ENCODE data around the gene CALHM6.

DNA sequence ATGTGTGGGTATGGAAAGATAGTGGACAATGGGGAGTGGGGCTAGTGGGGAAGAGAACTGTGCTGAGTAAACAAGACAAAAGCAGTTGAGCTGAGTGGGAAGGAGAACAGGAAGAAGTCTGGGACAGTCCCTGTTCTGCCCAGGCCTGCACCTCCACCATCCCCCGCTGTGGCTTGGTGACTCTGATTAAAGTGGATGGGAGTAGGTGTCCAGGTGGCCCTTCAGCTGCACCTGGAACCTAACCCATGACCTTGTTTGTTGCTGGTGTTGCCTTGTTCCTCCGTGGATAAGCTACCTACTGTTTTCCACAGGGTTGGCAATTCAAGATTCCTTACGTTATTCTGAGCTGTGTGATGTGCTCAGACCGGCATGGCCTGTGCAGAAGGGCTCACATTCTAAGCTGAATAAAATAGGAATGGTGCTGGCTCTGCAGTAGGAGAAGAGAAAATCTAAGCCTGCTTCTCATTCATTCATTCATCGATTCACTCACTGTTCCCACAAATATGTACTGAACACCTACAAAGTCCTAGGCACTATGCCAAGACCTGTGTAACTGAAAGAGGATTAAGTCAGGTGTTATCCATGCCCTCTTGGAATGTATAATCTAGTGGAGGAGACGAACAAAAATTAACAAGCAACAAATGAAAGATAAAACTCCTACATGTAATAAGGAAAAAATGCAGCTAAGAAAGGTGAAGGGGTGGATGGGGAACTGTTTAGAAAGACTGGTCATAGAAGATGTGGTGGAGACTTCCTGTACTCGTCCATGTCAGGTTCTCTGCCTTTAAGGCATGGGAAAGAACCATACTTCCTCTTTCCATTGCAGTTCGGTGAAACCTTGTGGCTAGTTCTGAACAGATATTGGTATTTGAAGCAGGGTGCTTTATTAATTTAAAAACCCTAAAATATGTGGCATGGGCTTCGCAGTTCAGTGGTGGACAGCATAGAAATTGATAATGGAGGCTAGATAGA is 10.1 kb upstream of the CALHM6 start:
- TF ChIP-seq EZH2 (optimal IDR thresholded peaks at IDR 0.05; ENCODE audit: low read depth, low read length): no peak
- TF ChIP-seq, protein P1, sequence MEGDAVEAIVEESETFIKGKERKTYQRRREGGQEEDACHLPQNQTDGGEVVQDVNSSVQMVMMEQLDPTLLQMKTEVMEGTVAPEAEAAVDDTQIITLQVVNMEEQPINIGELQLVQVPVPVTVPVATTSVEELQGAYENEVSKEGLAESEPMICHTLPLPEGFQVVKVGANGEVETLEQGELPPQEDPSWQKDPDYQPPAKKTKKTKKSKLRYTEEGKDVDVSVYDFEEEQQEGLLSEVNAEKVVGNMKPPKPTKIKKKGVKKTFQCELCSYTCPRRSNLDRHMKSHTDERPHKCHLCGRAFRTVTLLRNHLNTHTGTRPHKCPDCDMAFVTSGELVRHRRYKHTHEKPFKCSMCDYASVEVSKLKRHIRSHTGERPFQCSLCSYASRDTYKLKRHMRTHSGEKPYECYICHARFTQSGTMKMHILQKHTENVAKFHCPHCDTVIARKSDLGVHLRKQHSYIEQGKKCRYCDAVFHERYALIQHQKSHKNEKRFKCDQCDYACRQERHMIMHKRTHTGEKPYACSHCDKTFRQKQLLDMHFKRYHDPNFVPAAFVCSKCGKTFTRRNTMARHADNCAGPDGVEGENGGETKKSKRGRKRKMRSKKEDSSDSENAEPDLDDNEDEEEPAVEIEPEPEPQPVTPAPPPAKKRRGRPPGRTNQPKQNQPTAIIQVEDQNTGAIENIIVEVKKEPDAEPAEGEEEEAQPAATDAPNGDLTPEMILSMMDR (IDR thresholded peaks at IDR 0.05; ENCODE audit: low read length): no peak
